Endodermal cell (in vitro differentiated cells): ENCODE results near the gene PPFIBP2. TPM values are rescaled to one million over a fixed set of nuclear protein-coding genes. Genes with fewer than 3 reads are reported as not detected.

ENCODE experiments used
- DNase-seq: peaks from one replicate; pipeline ENCODE4 v3.0.0-alpha.2; 2017
- H3K27ac ChIP-seq: 2 replicates; pipeline ENCODE4 v1.5.1; 2013; ENCODE audit warnings: mild to moderate bottlenecking, low read depth, low read length, moderate library complexity
- H3K27me3 ChIP-seq: 2 replicates; pipeline ENCODE4 v1.6.1; 2013; ENCODE audit warnings: mild to moderate bottlenecking, low read length, moderate library complexity; ENCODE audit not compliant: insufficient read depth, control insufficient read depth, poor library complexity, severe bottlenecking
- H3K36me3 ChIP-seq: 2 replicates; pipeline ENCODE4 v1.7.0; 2013; ENCODE audit warnings: mild to moderate bottlenecking, low read length, moderate library complexity; ENCODE audit not compliant: control insufficient read depth, insufficient read depth
- H3K4me1 ChIP-seq: one replicate; pipeline ENCODE4 v1.7.0; 2013; ENCODE audit warnings: low read length; ENCODE audit not compliant: control insufficient read depth, insufficient read depth
- H3K4me3 ChIP-seq: 2 replicates; pipeline ENCODE4 v1.5.1; 2013; ENCODE audit warnings: mild to moderate bottlenecking, low read length, moderate library complexity
- H3K9ac ChIP-seq: 2 replicates; pipeline ENCODE4 v1.6.1; 2013; ENCODE audit warnings: mild to moderate bottlenecking, low read length, moderate library complexity; ENCODE audit not compliant: poor library complexity, severe bottlenecking; ENCODE audit errors: extremely low read depth
- H3K9me3 ChIP-seq: 2 replicates; pipeline ENCODE4 v1.6.1; 2013; ENCODE audit warnings: mild to moderate bottlenecking, low read length, moderate library complexity; ENCODE audit not compliant: control insufficient read depth
- H3K27ac Mint-ChIP-seq: 2 replicates; pipeline ENCODE4 v1.8.0; 2020; ENCODE audit warnings: mixed read lengths
- H3K27me3 Mint-ChIP-seq: 2 replicates; pipeline ENCODE4 v1.8.0; 2021; ENCODE audit warnings: mild to moderate bottlenecking, mixed read lengths; ENCODE audit not compliant: insufficient read depth
- H3K36me3 Mint-ChIP-seq: 2 replicates; pipeline ENCODE4 v1.8.0; 2020; ENCODE audit warnings: low read depth, mixed read lengths
- H3K4me1 Mint-ChIP-seq: 2 replicates; pipeline ENCODE4 v1.8.0; 2020; ENCODE audit warnings: mixed read lengths
- H3K4me3 Mint-ChIP-seq: 2 replicates; pipeline ENCODE4 v1.8.0; 2020; ENCODE audit warnings: mild to moderate bottlenecking, moderate library complexity, mixed read lengths
- H3K9me3 Mint-ChIP-seq: 2 replicates; pipeline ENCODE4 v1.8.0; 2020; ENCODE audit warnings: mild to moderate bottlenecking, mixed read lengths
- CTCF ChIP-seq: fragments of 200-600 bp; sonication (generic); conservative IDR thresholded peaks from 2 replicates; pipeline ENCODE4 v1.5.0; 2021; ENCODE audit warnings: antibody characterized with exemption, mild to moderate bottlenecking
- WGBS, 2 experiments: methylation state at CpG; one replicate each; pipeline versions ENCODE4 v1.1.5 to v1.1.7; 2013; ENCODE audit warnings: missing lambda C conversion rate in 2 of 2, mixed read lengths in 1 of 2; ENCODE audit not compliant: insufficient coverage in 1 of 2, insufficient read length in 1 of 2; 5-methylcytosine and 5-hydroxymethylcytosine counted together
- total RNA-seq, 2 donors: library from RNA; stranded (reverse); fragmentation: NEBNext Ultra II Directional in 1 of 2; extraction: Animal tissue kit (Norgen Biotek cat#: 25700) in 1 of 2; gene quantifications; 2 replicates in 1 of 2; 3 replicates in 1 of 2; pipeline ENCODE4 v1.2.1, GENCODE V29; 2021

PPFIBP2 gene
- total RNA-seq, 2 donors from 2014 or later, result 149 to 195 TPM

DNA sequence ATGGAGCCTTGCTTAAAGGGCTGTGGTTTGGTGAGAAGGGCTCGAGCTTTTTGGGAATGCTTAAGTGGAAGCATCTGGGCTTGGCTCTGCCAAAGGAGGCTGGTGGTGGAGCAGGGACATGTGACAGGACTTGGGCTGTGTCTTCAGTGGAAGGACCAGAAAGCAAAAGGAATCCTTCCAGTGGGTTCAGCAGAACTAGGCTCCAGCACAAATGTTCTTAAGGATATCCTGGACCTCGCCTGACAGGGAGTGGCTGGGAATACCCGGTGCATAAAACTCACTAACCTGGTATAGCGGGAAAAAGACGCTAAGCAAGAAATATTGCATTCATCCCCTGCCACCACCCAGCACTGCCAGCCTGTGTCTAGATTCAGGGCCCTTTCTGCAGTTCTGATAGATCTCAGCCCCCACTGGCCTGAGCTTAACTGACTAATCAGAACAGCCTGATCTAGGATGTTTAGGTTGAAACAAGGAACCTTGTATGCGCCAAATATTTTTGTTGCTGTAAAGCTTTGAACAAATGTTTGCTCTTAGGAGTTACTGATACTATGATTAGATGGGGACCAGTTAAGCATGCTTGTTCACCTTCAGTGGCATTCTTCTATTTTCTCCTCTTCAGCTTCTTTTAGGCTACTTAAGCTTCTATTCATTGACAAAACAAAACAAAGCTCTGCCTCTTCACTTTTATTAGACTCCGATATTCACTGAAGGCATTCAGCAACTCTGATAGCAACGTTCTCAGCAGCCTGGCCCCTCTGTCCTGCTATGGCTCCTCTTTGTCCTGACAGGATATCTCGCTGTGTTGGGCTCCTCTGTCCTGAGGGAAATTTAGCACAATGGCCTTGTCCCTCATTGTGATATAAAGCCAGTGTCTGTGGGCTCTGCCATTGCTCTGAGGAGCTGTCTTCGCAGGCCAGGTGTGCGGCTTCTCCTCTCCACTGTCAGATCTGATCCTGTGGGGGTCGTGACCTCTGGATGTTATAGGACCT is 25.0 kb downstream of the PPFIBP2 start:
- H3K9me3 Mint-ChIP-seq, result no peaks in the 10 kb centered on the region
- no peak overlapping the region for H3K27ac ChIP-seq
- no peak overlapping the region for H3K4me3 Mint-ChIP-seq
- TF ChIP-seq CTCF, result no peak
- no peaks in the 10 kb centered on the region for H3K36me3 Mint-ChIP-seq
- WGBS, 2 experiments, result 86 to 89% methylated on average over 12 of the region's 12 CpGs
- no peak overlapping the region for H3K4me3 ChIP-seq
- peaks cover 11% of the 10 kb centered on the region for H3K4me1 ChIP-seq
- DNase-seq, result no peak
- H3K9me3 ChIP-seq, result no peaks in the 10 kb centered on the region
- H3K27me3 Mint-ChIP-seq, result peaks cover 5% of the 10 kb centered on the region
- H3K9ac ChIP-seq, result no peak overlapping the region
- H3K27ac Mint-ChIP-seq, result no peak overlapping the region
- H3K4me1 Mint-ChIP-seq, result peaks cover 45% of the 10 kb centered on the region
- H3K27me3 ChIP-seq, result no peaks in the 10 kb centered on the region
- no peaks in the 10 kb centered on the region for H3K36me3 ChIP-seq

DNA sequence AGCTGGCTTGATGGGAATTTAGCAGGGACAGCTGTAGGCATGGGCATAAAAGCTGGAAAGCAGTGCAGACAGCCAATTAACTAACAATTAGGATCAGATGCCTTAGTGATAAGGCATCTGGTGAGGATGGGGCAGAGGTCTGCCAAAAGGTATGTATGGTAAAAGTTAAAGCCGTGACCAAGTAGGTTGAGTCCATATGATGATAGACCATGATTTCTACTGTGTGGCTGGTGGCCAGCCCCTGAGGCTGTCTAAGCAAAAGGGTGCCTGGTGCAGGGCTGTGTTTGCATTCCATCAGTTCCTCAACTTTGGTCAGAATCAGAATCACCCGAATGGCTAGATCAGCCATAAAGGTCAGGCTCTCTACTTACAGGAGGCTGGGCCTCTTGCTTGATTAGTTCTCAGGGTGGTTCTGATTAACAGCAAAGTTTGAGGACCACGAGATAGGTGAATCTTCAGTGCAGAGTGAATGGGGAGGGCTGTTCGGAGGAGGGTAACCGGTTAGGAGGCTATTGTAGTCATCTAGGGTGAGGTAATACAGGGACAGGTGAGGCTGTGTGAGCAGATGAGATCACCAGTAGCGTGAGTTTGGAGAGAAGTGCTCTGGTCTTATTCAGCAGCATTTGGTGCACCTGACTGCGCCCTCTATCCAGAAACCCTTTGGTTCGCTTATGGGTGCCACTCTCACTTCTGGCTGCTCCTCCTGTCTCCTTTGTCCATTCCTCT is 27.2 kb downstream of the PPFIBP2 start:
- H3K27ac Mint-ChIP-seq, result peak overlapping the region; percentile 15
- H3K4me3 Mint-ChIP-seq, result no peak overlapping the region
- H3K9me3 Mint-ChIP-seq, result no peaks in the 10 kb centered on the region
- Histone ChIP-seq H3K4me1 (peaks cover 11% of the 10 kb centered on the region), H3K9me3 (no peaks in the 10 kb centered on the region), H3K9ac (no peak overlapping the region), H3K36me3 (no peaks in the 10 kb centered on the region), H3K4me3 (no peak overlapping the region), H3K27me3 (no peaks in the 10 kb centered on the region), H3K27ac (no peak overlapping the region)
- peaks cover 5% of the 10 kb centered on the region for H3K27me3 Mint-ChIP-seq
- WGBS, 2 experiments, result 93 to 96% methylated on average over 6 to 8 of the region's 8 CpGs
- peaks cover 43% of the 10 kb centered on the region for H3K4me1 Mint-ChIP-seq
- no peak for TF ChIP-seq CTCF
- H3K36me3 Mint-ChIP-seq, result no peaks in the 10 kb centered on the region
- no peak for DNase-seq

- Mint-ChIP-seq H3K4me1 (peaks cover 52% of the 10 kb centered on the region), H3K27me3 (peaks cover 1% of the 10 kb centered on the region), H3K36me3 (no peaks in the 10 kb centered on the region), H3K27ac (no peak overlapping the region), H3K4me3 (no peak overlapping the region), H3K9me3 (no peaks in the 10 kb centered on the region)
- DNase-seq, result no peak
- Histone ChIP-seq H3K27me3 (no peaks in the 10 kb centered on the region), H3K9ac (no peak overlapping the region), H3K36me3 (no peaks in the 10 kb centered on the region), H3K4me1 (peaks cover 5% of the 10 kb centered on the region), H3K9me3 (no peaks in the 10 kb centered on the region), H3K4me3 (no peak overlapping the region), H3K27ac (no peak overlapping the region)
- TF ChIP-seq CTCF, result no peak
- 100% methylated on average over 1 of the region's 1 CpG; no CpG with 5 or more reads in 1 of the 2 experiments for WGBS, 2 experiments
Observed at GRCh38 chr11:7543302-7543701, 29.5 kb downstream of the PPFIBP2 start.
